ENCODE results near the gene ICE1.
"Not testable (repeated sequence)": the region's sequence is repeated elsewhere in the genome, so short reads cannot be mapped to it uniquely, and the experiment has no call there.

The ICE1 gene

DNA sequence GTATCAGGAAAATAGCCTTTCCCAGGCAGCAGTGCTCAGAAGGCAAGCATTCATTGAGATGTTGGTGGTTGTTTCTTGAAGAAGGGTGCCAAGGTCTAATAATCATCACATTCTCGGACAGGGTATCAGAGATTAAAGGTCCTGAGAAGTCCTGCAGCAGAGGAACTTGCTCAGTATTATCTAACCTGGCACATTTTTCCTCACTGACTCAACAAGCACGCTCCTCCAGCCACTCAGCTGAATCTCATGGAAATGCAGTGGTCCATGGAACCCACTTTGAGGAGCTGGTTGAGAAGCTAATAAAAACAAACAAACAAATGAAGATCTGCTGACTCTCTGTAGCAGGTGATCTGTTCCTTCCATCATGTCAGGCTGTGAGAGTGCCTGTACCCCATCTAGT is 35.3 kb upstream of the ICE1 start:
- ChIA-PET POLR2A (no interaction called here), CTCF (no interaction called here)
- TF ChIP-seq, protein P1, sequence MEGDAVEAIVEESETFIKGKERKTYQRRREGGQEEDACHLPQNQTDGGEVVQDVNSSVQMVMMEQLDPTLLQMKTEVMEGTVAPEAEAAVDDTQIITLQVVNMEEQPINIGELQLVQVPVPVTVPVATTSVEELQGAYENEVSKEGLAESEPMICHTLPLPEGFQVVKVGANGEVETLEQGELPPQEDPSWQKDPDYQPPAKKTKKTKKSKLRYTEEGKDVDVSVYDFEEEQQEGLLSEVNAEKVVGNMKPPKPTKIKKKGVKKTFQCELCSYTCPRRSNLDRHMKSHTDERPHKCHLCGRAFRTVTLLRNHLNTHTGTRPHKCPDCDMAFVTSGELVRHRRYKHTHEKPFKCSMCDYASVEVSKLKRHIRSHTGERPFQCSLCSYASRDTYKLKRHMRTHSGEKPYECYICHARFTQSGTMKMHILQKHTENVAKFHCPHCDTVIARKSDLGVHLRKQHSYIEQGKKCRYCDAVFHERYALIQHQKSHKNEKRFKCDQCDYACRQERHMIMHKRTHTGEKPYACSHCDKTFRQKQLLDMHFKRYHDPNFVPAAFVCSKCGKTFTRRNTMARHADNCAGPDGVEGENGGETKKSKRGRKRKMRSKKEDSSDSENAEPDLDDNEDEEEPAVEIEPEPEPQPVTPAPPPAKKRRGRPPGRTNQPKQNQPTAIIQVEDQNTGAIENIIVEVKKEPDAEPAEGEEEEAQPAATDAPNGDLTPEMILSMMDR (IDR thresholded peaks at IDR 0.05; ENCODE audit: control extremely low read depth, extremely low read depth, low read depth, missing control alignments) = no peak
- DNase-seq (ENCODE audit: extremely low spot score) = no peak

DNA sequence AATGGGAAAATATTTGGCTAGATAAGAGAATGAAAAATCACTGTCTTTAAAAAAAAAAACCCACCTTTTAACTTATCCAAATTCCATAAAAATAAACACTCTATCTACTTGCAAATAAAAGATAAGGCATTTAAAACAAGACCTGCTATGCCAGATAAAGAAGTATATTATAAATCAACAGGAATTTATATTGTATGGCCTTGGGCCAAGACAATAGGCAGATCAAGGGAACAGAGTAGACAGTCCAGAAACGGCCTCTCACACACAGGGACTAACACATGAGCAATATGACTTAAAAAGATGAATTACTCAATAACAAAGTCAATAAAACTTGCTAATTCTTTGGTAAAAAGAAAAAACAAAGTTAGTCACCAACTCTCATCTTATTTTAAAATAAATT is 34.7 kb upstream of the ICE1 start:
- no peak for DNase-seq (ENCODE audit: extremely low spot score)
- POLR2A ChIA-PET = no interaction called here
- TF ChIP-seq, protein P1 (IDR thresholded peaks at IDR 0.05; ENCODE audit: control extremely low read depth, extremely low read depth, low read depth, missing control alignments) = no peak
- CTCF ChIA-PET = no interaction called here

DNA sequence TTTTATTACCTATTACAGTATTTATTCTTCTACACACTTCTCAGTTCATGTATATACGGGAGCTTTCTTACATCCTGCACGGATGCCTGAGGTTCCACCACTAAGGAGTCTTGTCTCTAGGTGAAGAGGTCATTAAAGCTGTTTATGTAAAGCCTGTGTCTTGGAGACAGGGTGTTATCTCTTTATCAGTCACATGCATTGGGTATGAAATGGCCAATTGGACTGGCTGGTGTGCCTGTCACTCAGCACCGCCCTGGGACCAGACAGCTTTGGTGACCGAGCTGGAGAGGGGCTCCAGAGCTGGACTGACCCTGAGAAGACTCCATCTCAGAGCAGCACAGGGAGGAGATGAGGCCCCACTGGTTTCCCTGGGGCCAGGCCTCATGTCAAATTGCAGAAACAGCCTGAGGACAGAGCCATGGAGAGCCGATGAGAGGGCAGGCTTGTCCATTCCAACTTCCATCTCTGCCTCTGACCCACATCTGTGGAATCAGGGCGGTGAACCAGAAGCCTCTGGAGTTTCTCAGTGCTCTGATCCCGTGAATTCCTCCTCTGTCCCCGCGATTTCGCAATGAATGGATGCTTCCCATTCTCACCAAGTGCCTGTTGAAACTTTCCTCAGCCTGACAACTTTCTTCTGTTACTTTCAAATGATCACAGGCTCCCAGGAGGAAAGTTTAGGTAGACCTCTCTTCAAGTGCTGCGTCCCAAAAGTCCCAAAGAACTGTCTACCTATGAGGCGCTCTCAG is 32.2 kb upstream of the ICE1 start:
- CTCF ChIA-PET; DNase-seq (ENCODE audit: extremely low spot score); POLR2A ChIA-PET: not testable (repeated sequence)

DNA sequence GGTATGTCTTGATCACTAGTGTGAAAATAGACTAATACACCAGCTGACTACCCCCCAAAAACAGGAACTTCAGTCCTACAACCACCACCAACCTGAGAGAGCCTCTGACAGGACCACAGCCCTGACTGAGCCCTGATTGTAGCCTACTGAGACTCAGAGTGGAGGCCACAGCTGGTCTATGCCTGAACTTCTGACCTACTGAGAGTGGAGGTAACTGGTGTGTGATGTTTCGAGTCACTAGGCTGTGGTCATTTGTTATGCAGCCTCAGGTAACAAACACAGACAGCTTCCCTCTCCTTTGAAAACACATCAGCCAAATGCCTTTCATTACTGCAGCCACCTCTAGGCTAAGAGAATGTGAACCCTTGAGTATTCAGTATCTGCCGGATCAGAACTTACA is 30.0 kb upstream of the ICE1 start:
- POLR2A ChIA-PET; DNase-seq (ENCODE audit: extremely low spot score): not testable (repeated sequence)
- CTCF ChIA-PET = interaction anchor here (1.3 kb wide), 1 partner anchor 26 kb away, joined by 3 read pairs; no protein-coding TSS in a partner anchor

DNA sequence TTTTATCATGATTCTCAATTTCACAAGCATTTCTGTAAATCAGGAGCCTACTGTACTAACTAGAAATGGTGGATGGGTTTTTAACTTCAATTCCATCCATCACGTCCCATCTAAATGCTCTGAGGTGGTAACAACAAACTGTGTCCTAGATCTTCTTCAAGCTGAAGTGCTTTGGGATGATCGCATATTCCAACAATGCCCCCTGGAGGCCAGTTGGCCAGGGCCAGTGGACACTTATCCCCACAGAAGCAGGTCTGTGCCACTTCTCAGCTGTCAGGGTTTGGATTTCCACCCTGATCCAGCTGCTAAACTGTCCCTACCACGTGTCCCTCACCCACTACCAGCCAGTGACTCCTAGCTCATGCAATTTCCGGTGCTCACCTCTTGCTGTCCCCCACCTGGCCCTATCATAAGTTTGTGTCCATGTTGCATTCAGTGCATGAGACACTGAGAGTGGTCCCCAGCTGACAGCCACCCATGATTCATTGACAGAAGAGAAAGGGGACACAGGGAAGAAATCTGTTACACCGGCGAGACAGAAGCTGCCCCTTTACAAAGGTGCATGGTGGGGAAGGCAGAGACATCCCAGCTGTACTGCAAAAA is 28.0 kb upstream of the ICE1 start:
- CTCF ChIA-PET = interaction anchor here (1.2 to 2.9 kb wide), 4 partner anchors 9 to 515 kb away, joined by 3 to 8 read pairs (median 3); no protein-coding TSS in a partner anchor
- POLR2A ChIA-PET; DNase-seq (ENCODE audit: extremely low spot score): not testable (repeated sequence)
- TF ChIP-seq, protein P1 (IDR thresholded peaks at IDR 0.05; ENCODE audit: control extremely low read depth, extremely low read depth, low read depth, missing control alignments) = peak; percentile 20

DNA sequence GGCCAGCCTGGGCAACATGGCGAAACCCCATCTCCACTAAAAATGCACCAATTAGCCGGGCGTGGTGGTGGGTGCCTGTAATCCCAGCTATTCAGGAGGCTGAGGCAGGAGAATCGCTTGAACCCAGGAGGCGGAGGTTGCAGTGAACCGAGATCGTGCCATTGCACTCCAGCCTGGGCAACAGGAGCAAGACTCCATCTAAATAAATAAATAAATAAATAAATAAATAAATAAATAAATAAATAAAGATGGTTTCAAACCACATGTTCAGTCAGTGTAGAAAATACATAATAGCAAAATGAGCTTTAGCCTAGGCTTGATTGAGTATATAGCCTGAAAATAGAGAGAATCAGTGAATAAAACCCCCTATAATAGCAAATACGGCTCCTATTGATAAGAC is 27.4 kb upstream of the ICE1 start:
- CTCF ChIA-PET = interaction anchor here (0.8 to 2.9 kb wide), 6 partner anchors 9 to 515 kb away, joined by 3 to 8 read pairs (median 3); no protein-coding TSS in a partner anchor
- POLR2A ChIA-PET; DNase-seq (ENCODE audit: extremely low spot score): not testable (repeated sequence)

DNA sequence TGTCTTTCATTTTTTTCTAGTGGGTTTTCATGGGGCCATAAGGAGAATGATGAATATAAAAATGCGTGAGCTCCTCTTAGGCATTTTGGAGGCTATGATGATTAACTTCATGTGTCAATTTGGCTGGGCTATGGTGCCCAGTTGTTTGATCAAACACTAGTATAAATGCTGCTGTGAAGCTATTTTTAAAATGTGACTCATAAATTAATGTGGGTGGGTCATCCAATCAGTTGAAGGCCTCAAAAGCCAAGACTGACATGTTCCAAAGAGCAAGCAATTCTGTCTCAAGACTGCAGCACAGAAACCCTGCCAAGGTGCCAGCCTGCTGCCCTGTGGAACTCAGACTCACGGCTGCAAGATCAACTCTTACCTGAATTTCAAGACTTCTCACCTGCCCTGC is 24.4 kb upstream of the ICE1 start:
- TF ChIP-seq, protein P1 (IDR thresholded peaks at IDR 0.05; ENCODE audit: control extremely low read depth, extremely low read depth, low read depth, missing control alignments) = no peak

DNA sequence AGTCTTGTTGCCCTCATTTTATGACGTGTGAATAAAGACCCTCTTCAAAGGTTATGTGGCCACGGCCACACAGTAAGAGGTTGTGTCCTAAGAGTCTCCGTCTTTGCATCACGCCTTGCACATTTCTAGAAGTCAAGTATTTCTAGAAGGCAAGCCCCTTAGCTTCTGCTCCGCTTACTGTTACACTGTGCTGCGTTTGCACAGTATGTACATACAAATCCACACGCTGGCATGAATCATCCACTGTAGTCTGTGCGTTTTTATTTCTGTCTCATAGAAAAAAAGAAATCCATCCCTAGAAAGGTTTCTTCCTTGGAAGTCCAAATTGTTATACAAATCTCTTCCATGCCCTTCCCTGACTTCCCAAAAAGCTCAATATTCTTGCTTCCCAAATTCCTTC is 21.4 kb upstream of the ICE1 start:
- TF ChIP-seq, protein P1 (IDR thresholded peaks at IDR 0.05; ENCODE audit: control extremely low read depth, extremely low read depth, low read depth, missing control alignments) = no peak
- no peak for DNase-seq (ENCODE audit: extremely low spot score)
- ChIA-PET CTCF (no interaction called here), POLR2A (no interaction called here)

More for the DNA sequence above, 24.4 kb upstream of the ICE1 start:
- CTCF ChIA-PET = no interaction called here
- DNase-seq (ENCODE audit: extremely low spot score) = no peak
- POLR2A ChIA-PET = no interaction called here
